Measurements from ENCODE around the gene STOML1. TPM values are rescaled to one million over a fixed set of nuclear protein-coding genes. Genes with fewer than 3 reads are reported as not detected.

The STOML1 gene
- total RNA-seq, 1 experiment from 2014 or later: 5.4 TPM

DNA sequence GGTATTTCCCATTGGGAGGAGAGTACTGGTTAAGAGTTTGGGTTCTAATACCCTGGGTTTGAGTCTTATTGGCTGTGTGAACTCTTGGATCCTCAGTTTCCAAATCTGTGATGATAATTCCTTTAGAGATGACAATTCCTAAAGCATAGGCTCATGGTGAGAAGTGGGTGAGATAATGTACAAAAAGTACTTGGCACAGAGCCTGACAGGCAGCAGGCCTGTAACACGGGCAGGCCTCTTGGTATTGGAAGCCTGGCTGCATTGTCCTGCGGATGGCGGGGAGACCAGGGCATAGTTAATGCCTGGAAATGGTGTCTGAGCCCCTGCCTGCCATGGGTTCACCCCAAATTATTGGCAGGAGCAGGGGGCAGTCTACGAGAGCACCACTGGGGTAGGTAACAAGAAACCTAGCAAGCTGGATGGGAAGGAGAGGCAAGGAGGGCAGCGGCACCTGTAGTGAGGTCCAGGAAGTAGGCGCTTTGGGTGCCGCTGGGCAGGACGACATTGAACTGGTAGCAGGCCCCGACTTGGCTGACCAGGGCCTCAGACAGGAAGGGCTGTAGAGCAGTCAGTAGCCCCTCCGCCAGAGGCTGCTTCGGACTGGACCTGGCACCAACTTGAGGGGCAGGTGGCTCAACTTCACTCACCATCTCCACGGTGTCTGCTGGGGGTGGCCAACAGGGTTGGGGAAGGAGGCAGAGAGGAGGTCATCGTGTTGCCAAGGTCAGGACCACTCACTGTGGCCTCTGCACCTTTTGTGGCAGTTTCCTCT lies 7.7 kb downstream of the STOML1 start (continued):
- TF ChIP-seq, protein P1, sequence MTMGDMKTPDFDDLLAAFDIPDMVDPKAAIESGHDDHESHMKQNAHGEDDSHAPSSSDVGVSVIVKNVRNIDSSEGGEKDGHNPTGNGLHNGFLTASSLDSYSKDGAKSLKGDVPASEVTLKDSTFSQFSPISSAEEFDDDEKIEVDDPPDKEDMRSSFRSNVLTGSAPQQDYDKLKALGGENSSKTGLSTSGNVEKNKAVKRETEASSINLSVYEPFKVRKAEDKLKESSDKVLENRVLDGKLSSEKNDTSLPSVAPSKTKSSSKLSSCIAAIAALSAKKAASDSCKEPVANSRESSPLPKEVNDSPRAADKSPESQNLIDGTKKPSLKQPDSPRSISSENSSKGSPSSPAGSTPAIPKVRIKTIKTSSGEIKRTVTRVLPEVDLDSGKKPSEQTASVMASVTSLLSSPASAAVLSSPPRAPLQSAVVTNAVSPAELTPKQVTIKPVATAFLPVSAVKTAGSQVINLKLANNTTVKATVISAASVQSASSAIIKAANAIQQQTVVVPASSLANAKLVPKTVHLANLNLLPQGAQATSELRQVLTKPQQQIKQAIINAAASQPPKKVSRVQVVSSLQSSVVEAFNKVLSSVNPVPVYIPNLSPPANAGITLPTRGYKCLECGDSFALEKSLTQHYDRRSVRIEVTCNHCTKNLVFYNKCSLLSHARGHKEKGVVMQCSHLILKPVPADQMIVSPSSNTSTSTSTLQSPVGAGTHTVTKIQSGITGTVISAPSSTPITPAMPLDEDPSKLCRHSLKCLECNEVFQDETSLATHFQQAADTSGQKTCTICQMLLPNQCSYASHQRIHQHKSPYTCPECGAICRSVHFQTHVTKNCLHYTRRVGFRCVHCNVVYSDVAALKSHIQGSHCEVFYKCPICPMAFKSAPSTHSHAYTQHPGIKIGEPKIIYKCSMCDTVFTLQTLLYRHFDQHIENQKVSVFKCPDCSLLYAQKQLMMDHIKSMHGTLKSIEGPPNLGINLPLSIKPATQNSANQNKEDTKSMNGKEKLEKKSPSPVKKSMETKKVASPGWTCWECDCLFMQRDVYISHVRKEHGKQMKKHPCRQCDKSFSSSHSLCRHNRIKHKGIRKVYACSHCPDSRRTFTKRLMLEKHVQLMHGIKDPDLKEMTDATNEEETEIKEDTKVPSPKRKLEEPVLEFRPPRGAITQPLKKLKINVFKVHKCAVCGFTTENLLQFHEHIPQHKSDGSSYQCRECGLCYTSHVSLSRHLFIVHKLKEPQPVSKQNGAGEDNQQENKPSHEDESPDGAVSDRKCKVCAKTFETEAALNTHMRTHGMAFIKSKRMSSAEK (CRISPR knock-in tag; IDR thresholded peaks at IDR 0.05; ENCODE audit: borderline replicate concordance): no peak
- no peak for TF ChIP-seq FOXJ3 (CRISPR knock-in tag; IDR thresholded peaks at IDR 0.05; ENCODE audit: borderline replicate concordance)
- no peak for TF ChIP-seq ZNF317 (CRISPR knock-in tag; IDR thresholded peaks at IDR 0.05; ENCODE audit: borderline replicate concordance, low read depth)
- TF ChIP-seq, protein P2, sequence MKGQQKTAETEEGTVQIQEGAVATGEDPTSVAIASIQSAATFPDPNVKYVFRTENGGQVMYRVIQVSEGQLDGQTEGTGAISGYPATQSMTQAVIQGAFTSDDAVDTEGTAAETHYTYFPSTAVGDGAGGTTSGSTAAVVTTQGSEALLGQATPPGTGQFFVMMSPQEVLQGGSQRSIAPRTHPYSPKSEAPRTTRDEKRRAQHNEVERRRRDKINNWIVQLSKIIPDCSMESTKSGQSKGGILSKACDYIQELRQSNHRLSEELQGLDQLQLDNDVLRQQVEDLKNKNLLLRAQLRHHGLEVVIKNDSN (CRISPR knock-in tag; IDR thresholded peaks at IDR 0.05): no peak
- TF ChIP-seq, protein P3, sequence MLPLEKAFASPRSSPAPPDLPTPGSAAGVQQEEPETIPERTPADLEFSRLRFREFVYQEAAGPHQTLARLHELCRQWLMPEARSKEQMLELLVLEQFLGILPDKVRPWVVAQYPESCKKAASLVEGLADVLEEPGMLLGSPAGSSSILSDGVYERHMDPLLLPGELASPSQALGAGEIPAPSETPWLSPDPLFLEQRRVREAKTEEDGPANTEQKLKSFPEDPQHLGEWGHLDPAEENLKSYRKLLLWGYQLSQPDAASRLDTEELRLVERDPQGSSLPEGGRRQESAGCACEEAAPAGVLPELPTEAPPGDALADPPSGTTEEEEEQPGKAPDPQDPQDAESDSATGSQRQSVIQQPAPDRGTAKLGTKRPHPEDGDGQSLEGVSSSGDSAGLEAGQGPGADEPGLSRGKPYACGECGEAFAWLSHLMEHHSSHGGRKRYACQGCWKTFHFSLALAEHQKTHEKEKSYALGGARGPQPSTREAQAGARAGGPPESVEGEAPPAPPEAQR (CRISPR knock-in tag; IDR thresholded peaks at IDR 0.05): no peak
- no peak for TF ChIP-seq GTF2I (CRISPR knock-in tag; conservative IDR thresholded peaks at IDR 0.05)
- no peak for TF ChIP-seq ZBTB21 (CRISPR knock-in tag; IDR thresholded peaks at IDR 0.05; ENCODE audit: borderline replicate concordance)
- TF ChIP-seq GABPB1 (CRISPR knock-in tag; IDR thresholded peaks at IDR 0.05): no peak
- no peak for TF ChIP-seq MYBL2 (CRISPR knock-in tag; IDR thresholded peaks at IDR 0.05)
- no peak for TF ChIP-seq NFATC4 (CRISPR knock-in tag; IDR thresholded peaks at IDR 0.05)

DNA sequence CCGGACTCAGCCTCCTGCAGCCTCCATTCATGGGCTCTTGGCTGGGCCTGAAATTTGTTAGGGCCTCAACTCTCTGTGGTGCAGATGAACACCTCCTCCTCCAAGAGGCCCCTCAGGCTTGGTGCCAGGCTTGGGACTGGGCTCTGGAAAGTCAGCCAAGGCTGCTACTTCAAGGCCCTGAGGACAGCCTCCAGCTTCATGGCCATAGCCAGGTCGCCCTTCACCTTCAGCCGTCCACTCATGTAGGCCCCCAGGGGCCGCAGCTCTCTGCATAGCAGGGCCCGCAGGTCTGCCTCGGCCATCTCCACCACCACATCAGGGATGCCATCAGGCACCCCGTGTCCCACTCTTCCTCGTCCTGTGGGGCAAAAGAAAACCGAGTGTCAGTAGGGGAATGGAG lies 8.3 kb downstream of the STOML1 start:
- ChIA-PET CTCF (interaction anchor here (0.9 to 3.4 kb wide), 5 partner anchors 9 to 64 kb away, joined by 3 to 19 read pairs (median 7); partner anchors contain the start of gene STOML1), POLR2A (no interaction called here)
- H3K4me1 Mint-ChIP-seq: no peaks in the 10 kb centered on the region
- DNase-seq (ENCODE audit: low spot score) (no peak), ATAC-seq (no peak)
- peaks cover 5% of the 10 kb centered on the region for H3K27me3 Mint-ChIP-seq (ENCODE audit: low read depth)
- H3K36me3 Mint-ChIP-seq: no peaks in the 10 kb centered on the region
- H3K9me3 Mint-ChIP-seq: no peaks in the 10 kb centered on the region
- no peak overlapping the region for H3K4me3 Mint-ChIP-seq
- TF ChIP-seq, protein P4, sequence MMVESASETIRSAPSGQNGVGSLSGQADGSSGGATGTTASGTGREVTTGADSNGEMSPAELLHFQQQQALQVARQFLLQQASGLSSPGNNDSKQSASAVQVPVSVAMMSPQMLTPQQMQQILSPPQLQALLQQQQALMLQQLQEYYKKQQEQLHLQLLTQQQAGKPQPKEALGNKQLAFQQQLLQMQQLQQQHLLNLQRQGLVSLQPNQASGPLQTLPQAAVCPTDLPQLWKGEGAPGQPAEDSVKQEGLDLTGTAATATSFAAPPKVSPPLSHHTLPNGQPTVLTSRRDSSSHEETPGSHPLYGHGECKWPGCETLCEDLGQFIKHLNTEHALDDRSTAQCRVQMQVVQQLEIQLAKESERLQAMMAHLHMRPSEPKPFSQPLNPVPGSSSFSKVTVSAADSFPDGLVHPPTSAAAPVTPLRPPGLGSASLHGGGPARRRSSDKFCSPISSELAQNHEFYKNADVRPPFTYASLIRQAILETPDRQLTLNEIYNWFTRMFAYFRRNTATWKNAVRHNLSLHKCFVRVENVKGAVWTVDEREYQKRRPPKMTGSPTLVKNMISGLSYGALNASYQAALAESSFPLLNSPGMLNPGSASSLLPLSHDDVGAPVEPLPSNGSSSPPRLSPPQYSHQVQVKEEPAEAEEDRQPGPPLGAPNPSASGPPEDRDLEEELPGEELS (CRISPR knock-in tag; IDR thresholded peaks at IDR 0.05): no peak
- TF ChIP-seq CREM (CRISPR knock-in tag; IDR thresholded peaks at IDR 0.05): no peak
- H3K27ac Mint-ChIP-seq: no peak overlapping the region

DNA sequence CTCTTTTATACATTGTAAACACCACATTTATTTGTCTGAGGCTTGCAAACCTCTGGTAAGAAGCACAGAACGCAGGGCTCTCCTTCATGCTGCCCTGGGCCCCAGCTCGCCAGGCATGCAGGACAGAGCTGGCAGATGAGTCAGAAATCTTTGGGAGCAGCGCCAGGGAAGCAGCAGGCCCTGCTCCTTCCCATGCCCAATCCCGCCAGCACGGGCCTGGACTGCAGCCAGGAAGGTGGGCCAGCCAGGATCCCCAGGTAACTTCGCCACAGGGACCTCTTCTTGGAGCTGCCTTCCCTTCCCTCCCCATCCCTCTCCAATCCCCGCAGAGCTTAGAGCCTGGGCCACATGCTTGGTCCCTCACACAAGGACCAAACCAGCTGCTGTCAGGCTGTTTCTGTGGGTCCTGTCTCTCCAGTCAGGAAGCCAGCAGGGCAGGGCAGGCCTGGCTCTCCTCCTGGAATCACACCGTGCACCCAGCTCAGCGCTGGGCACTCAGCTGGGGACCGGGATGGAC lies 8.8 kb downstream of the STOML1 start:
- POLR2A ChIA-PET: no interaction called here
- DNase-seq (ENCODE audit: low spot score): no peak
- TF ChIP-seq, protein P5, sequence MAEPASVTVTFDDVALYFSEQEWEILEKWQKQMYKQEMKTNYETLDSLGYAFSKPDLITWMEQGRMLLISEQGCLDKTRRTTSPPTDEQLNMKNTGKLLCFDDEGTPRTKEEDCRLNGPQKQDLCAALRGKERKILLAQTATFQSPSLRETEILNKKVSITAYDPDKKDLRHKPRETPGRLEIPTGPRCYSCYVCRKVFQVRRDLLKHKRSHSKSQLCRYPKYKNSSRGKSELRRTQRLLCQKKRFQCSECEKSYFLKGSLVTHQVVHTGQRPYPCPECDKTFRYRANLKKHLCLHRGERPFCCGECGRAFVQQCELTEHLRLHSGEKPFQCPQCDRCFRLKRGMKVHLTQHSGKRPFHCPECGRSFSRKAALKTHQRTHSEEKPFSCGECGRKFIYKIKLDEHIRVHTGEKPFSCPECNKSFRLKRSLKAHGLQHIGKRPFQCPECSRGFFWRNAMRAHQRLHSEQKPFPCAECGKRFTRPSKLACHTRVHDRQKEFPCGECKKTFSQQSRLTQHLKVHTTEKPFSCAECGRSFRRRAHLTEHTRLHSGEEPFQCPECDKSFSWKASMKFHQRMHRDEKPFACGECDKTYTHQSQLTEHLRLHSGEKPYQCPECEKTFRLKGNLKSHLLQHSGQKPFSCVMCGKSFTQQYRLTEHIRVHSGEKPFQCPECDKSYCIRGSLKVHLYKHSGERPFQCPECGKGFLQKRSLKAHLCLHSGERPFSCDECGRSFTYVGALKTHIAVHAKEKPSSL (CRISPR knock-in tag; conservative IDR thresholded peaks at IDR 0.05): no peak
- TF ChIP-seq SMAD3 (CRISPR knock-in tag; IDR thresholded peaks at IDR 0.05; ENCODE audit: borderline replicate concordance) (no peak), GRHL2 (CRISPR knock-in tag; IDR thresholded peaks at IDR 0.05; ENCODE audit: insufficient replicate concordance, severe bottlenecking) (no peak), FOXK1 (CRISPR knock-in tag; IDR thresholded peaks at IDR 0.05) (no peak), ZBTB21 (CRISPR knock-in tag; IDR thresholded peaks at IDR 0.05; ENCODE audit: borderline replicate concordance) (no peak)
- TF ChIP-seq, protein P6, sequence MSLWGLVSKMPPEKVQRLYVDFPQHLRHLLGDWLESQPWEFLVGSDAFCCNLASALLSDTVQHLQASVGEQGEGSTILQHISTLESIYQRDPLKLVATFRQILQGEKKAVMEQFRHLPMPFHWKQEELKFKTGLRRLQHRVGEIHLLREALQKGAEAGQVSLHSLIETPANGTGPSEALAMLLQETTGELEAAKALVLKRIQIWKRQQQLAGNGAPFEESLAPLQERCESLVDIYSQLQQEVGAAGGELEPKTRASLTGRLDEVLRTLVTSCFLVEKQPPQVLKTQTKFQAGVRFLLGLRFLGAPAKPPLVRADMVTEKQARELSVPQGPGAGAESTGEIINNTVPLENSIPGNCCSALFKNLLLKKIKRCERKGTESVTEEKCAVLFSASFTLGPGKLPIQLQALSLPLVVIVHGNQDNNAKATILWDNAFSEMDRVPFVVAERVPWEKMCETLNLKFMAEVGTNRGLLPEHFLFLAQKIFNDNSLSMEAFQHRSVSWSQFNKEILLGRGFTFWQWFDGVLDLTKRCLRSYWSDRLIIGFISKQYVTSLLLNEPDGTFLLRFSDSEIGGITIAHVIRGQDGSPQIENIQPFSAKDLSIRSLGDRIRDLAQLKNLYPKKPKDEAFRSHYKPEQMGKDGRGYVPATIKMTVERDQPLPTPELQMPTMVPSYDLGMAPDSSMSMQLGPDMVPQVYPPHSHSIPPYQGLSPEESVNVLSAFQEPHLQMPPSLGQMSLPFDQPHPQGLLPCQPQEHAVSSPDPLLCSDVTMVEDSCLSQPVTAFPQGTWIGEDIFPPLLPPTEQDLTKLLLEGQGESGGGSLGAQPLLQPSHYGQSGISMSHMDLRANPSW (CRISPR knock-in tag; conservative IDR thresholded peaks at IDR 0.05; ENCODE audit: low read depth): no peak

More for the DNA sequence above, 8.8 kb downstream of the STOML1 start:
- H3K4me3 Mint-ChIP-seq: no peak overlapping the region
- no peaks in the 10 kb centered on the region for H3K4me1 Mint-ChIP-seq
- CTCF ChIA-PET: interaction anchor here (0.9 to 3.4 kb wide), 6 partner anchors 9 to 65 kb away, joined by 3 to 19 read pairs (median 6); partner anchors contain the start of gene STOML1
- ATAC-seq: no peak
- H3K27ac Mint-ChIP-seq: no peak overlapping the region
- no peaks in the 10 kb centered on the region for H3K9me3 Mint-ChIP-seq
- peaks cover 8% of the 10 kb centered on the region for H3K27me3 Mint-ChIP-seq (ENCODE audit: low read depth)
- no peaks in the 10 kb centered on the region for H3K36me3 Mint-ChIP-seq

Data from WTC11 (cell line).